HEK293 (cell line): ENCODE results near the gene OR2V2.

ENCODE experiments used
- BCL11A ChIP-seq: fragments of 450-650 bp; formaldehyde crosslinking; IDR thresholded peaks from 2 replicates; pipeline ENCODE4 v1.5.1; 2016; ENCODE audit warnings: low read depth, missing biosample characterization, missing genetic modification characterization
- EGR2 ChIP-seq: fragments of 450-650 bp; formaldehyde crosslinking; IDR thresholded peaks from 2 replicates; pipeline ENCODE4 v1.5.1; 2016; ENCODE audit warnings: low read depth, missing biosample characterization, missing genetic modification characterization
- FEZF1 ChIP-seq: fragments of 450-650 bp; formaldehyde crosslinking; IDR thresholded peaks from 2 replicates; pipeline ENCODE4 v1.5.1; 2016; ENCODE audit warnings: missing biosample characterization, missing genetic modification characterization
- GLI4 ChIP-seq: fragments of 450-650 bp; formaldehyde crosslinking; IDR thresholded peaks from 2 replicates; pipeline ENCODE4 v1.5.1; 2016; ENCODE audit warnings: missing biosample characterization, missing genetic modification characterization
- GLIS1 ChIP-seq: fragments of 450-650 bp; formaldehyde crosslinking; IDR thresholded peaks from 2 replicates; pipeline ENCODE4 v1.5.1; 2016; ENCODE audit warnings: missing biosample characterization, missing genetic modification characterization
- GLIS2 ChIP-seq: fragments of 450-650 bp; formaldehyde crosslinking; IDR thresholded peaks from 2 replicates; pipeline ENCODE4 v1.5.1; 2016; ENCODE audit warnings: missing biosample characterization, missing genetic modification characterization
- KLF10 ChIP-seq: fragments of 450-650 bp; IDR thresholded peaks from 2 replicates; pipeline ENCODE4 v1.5.1; 2018; ENCODE audit warnings: missing biosample characterization, mild to moderate bottlenecking, missing genetic modification characterization
- PATZ1 ChIP-seq: fragments of 450-650 bp; formaldehyde crosslinking; IDR thresholded peaks from 2 replicates; pipeline ENCODE4 v1.5.1; 2016; ENCODE audit warnings: missing biosample characterization, missing genetic modification characterization
- REST ChIP-seq: fragments of 450-650 bp; formaldehyde crosslinking; IDR thresholded peaks from 2 replicates; pipeline ENCODE4 v1.5.1; 2016; ENCODE audit warnings: missing biosample characterization, missing genetic modification characterization
- SP2 ChIP-seq: fragments of 450-650 bp; formaldehyde crosslinking; IDR thresholded peaks from 2 replicates; pipeline ENCODE4 v1.5.1; 2016; ENCODE audit warnings: missing biosample characterization, missing genetic modification characterization
- ZBTB17 ChIP-seq: fragments of 450-650 bp; formaldehyde crosslinking; IDR thresholded peaks from 2 replicates; pipeline ENCODE4 v1.5.1; 2016; ENCODE audit warnings: missing biosample characterization, missing genetic modification characterization
- ZBTB20 ChIP-seq: fragments of 450-650 bp; formaldehyde crosslinking; IDR thresholded peaks from 2 replicates; pipeline ENCODE4 v1.5.1; 2016; ENCODE audit warnings: missing biosample characterization, missing genetic modification characterization
- ZBTB26 ChIP-seq: fragments of 450-650 bp; formaldehyde crosslinking; optimal IDR thresholded peaks from 2 replicates; pipeline ENCODE3; 2016; ENCODE audit warnings: missing biosample characterization, mild to moderate bottlenecking, missing genetic modification characterization
- ZEB2 ChIP-seq: fragments of 450-650 bp; formaldehyde crosslinking; IDR thresholded peaks from 2 replicates; pipeline ENCODE4 v1.5.1; 2016; ENCODE audit warnings: missing biosample characterization, missing genetic modification characterization
- ZFHX2 ChIP-seq: fragments of 450-650 bp; formaldehyde crosslinking; conservative IDR thresholded peaks from 2 replicates; pipeline ENCODE4 v1.5.1; 2016; ENCODE audit warnings: missing biosample characterization, missing genetic modification characterization
- ZNF24 ChIP-seq: fragments of 450-650 bp; formaldehyde crosslinking; IDR thresholded peaks from 2 replicates; pipeline ENCODE4 v1.5.1; 2016; ENCODE audit warnings: missing biosample characterization, missing genetic modification characterization
- ZNF335 ChIP-seq: fragments of 450-650 bp; formaldehyde crosslinking; conservative IDR thresholded peaks from 2 replicates; pipeline ENCODE4 v1.5.1; 2016; ENCODE audit warnings: missing biosample characterization, missing genetic modification characterization
- ZNF341 ChIP-seq: fragments of 450-650 bp; formaldehyde crosslinking; IDR thresholded peaks from 2 replicates; pipeline ENCODE4; 2016; ENCODE audit warnings: low read depth, missing biosample characterization, missing genetic modification characterization
- ZNF366 ChIP-seq: fragments of 450-650 bp; formaldehyde crosslinking; conservative IDR thresholded peaks from 2 replicates; pipeline ENCODE4 v1.5.1; 2016; ENCODE audit warnings: missing biosample characterization, missing genetic modification characterization
- ZNF394 ChIP-seq: fragments of 450-650 bp; formaldehyde crosslinking; IDR thresholded peaks from 2 replicates; pipeline ENCODE4 v1.5.1; 2016; ENCODE audit warnings: missing biosample characterization, missing genetic modification characterization, mild to moderate bottlenecking, moderate library complexity, borderline replicate concordance
- ZNF398 ChIP-seq: fragments of 450-650 bp; formaldehyde crosslinking; IDR thresholded peaks from 2 replicates; pipeline ENCODE4 v1.5.1; 2017; ENCODE audit warnings: missing biosample characterization, missing genetic modification characterization
- ZNF501 ChIP-seq: fragments of 450-650 bp; formaldehyde crosslinking; IDR thresholded peaks from 2 replicates; pipeline ENCODE4 v1.5.1; 2016; ENCODE audit warnings: missing biosample characterization, missing genetic modification characterization
- ZNF561 ChIP-seq: fragments of 450-650 bp; IDR thresholded peaks from 2 replicates; pipeline ENCODE4 v1.5.1; 2018; ENCODE audit warnings: missing biosample characterization, missing genetic modification characterization, borderline replicate concordance
- ZNF660 ChIP-seq: fragments of 450-650 bp; IDR thresholded peaks from 2 replicates; pipeline ENCODE4 v1.5.1; 2018; ENCODE audit warnings: missing biosample characterization, mild to moderate bottlenecking, missing genetic modification characterization
- ZNF76 ChIP-seq: fragments of 450-650 bp; formaldehyde crosslinking; IDR thresholded peaks from 2 replicates; pipeline ENCODE4; 2016; ENCODE audit warnings: low read depth, missing biosample characterization, missing genetic modification characterization, borderline replicate concordance
- ZNF843 ChIP-seq: fragments of 450-650 bp; formaldehyde crosslinking; IDR thresholded peaks from 2 replicates; pipeline ENCODE4 v1.5.1; 2016; ENCODE audit warnings: missing biosample characterization, missing genetic modification characterization
- ZSCAN30 ChIP-seq: fragments of 450-650 bp; IDR thresholded peaks from 2 replicates; pipeline ENCODE4 v1.5.1; 2018; ENCODE audit warnings: missing biosample characterization, mild to moderate bottlenecking, missing genetic modification characterization, moderate library complexity
- ZXDB ChIP-seq: fragments of 450-650 bp; formaldehyde crosslinking; IDR thresholded peaks from 2 replicates; pipeline ENCODE4 v1.5.1; 2016; ENCODE audit warnings: missing biosample characterization, missing genetic modification characterization

Gene OR2V2

GRCh38 chr5:181169459-181170236 is 22.3 kb downstream of the OR2V2 start (continued):
- TF ChIP-seq REST (tag by site-specific recombination), result peak; percentile 96
- TF ChIP-seq ZEB2 (tag by site-specific recombination), result peak; percentile 89
- TF ChIP-seq ZSCAN30 (tag by site-specific recombination), result peak; percentile 71; the same call in 1 of the 2 replicates
- peak; percentile 53; the same call in 1 of the 2 replicates for TF ChIP-seq ZNF394
- TF ChIP-seq ZBTB26 (tag by site-specific recombination), result peak; percentile 92
- TF ChIP-seq ZBTB17, result peak; percentile 92
- TF ChIP-seq KLF10 (tag by site-specific recombination), result peak; percentile 30; the same call in 1 of the 2 replicates
- 0 out of 2 replicates have a peak, but pooled peaks have one; percentile 36 for TF ChIP-seq ZNF561 (tag by site-specific recombination)
- peak; percentile 96 for TF ChIP-seq ZNF660 (tag by site-specific recombination)
- TF ChIP-seq GLIS1 (tag by site-specific recombination), result peak; percentile 53; the same call in 1 of the 2 replicates
- peak; percentile 89 for TF ChIP-seq PATZ1 (tag by site-specific recombination)
- 0 out of 2 replicates have a peak, but pooled peaks have one; percentile 69 for TF ChIP-seq ZNF76 (tag by site-specific recombination)
- TF ChIP-seq GLI4 (tag by site-specific recombination), result peak; percentile 44; the same call in 1 of the 2 replicates
- TF ChIP-seq ZNF398, result peak; percentile 81
- 0 out of 2 replicates have a peak, but pooled peaks have one; percentile 13 for TF ChIP-seq ZNF843 (tag by site-specific recombination)
- peak; percentile 99 for TF ChIP-seq ZBTB20 (tag by site-specific recombination)
- TF ChIP-seq ZNF335 (tag by site-specific recombination), result peak; percentile 66
- TF ChIP-seq ZXDB (tag by site-specific recombination), result peak; percentile 98
- TF ChIP-seq BCL11A (tag by site-specific recombination), result 0 out of 2 replicates have a peak, but pooled peaks have one; percentile 56
- TF ChIP-seq GLIS2, result peak; percentile 75
- TF ChIP-seq SP2 (tag by site-specific recombination), result peak; percentile 77
- peak; percentile 91 for TF ChIP-seq ZNF366 (tag by site-specific recombination)
- TF ChIP-seq ZFHX2 (tag by site-specific recombination), result peak; percentile 85
- peak; percentile 55 for TF ChIP-seq ZNF24 (tag by site-specific recombination)
- peak; percentile 67 for TF ChIP-seq FEZF1 (tag by site-specific recombination)
- 0 out of 2 replicates have a peak, but pooled peaks have one; percentile 61 for TF ChIP-seq ZNF501 (tag by site-specific recombination)
- TF ChIP-seq ZNF341 (tag by site-specific recombination), result peak; percentile 55; the same call in 1 of the 2 replicates
- TF ChIP-seq EGR2 (tag by site-specific recombination), result peak; percentile 84
